Stimulated activated naive CD8-positive, alpha-beta T cell treated with anti-CD3 and anti-CD28 coated beads, Interleukin-15, Interleukin-2, amounts not matched to agents 100 U/mL and 50 U/mL, for 24 hours (primary cell): Measurements from ENCODE around the gene BCAS4.

ENCODE experiments used
- ATAC-seq: fragments of 150-1000 bp; cut with Tn5 transposase; one replicate; pipeline ENCODE4 v1.10.0; 2021
- DNase-seq: peaks from one replicate; pipeline ENCODE4 v3.0.0; 2021

The BCAS4 gene

DNA sequence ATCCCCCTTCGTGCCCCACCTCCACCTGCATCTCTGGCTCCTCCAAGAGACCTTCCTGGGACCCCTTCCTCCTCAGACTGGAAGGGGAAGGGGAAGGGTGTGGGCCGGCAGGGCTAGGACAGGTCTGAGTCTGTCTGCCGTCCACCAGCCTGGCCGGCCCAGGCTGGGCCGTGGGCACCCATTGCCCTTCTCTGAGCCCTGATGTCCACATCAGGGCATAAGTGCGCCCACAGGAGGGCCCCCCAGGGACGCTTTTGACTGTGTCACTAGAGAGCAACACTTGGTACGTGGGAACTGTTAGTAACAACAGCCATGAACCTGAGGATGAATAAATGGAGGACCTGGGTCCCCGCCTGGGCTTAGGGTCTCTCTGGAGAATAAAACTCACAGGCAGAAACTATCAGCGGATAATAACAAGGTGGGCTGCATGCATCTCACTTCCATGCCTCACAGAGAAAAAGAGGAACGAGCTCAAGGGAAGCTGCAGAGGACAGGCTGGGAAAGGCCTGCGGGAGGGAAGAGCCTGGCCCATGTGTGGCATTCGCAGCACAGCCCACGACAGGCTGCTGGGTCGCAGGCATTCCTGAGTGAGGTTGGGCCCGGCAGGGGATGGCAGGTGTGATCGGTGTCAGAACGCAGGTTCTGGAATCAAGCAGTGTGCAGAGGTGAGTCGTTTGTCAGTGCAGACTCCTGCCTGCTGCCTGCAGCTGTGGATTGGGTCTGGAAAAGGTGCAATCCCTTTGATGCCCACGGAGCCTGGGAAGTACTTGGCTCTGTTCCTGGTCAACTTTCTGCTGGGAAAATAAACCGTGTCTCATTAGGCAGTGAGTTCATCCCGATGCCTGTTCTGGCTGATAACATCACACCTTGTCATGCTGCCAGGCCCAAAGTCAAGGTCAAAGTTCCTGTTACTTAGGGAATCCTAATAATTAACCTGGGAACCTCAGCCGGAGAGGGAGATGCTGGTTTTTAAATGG lies 60.9 kb downstream of the BCAS4 start:
- no peak for DNase-seq
- ATAC-seq = no peak

DNA sequence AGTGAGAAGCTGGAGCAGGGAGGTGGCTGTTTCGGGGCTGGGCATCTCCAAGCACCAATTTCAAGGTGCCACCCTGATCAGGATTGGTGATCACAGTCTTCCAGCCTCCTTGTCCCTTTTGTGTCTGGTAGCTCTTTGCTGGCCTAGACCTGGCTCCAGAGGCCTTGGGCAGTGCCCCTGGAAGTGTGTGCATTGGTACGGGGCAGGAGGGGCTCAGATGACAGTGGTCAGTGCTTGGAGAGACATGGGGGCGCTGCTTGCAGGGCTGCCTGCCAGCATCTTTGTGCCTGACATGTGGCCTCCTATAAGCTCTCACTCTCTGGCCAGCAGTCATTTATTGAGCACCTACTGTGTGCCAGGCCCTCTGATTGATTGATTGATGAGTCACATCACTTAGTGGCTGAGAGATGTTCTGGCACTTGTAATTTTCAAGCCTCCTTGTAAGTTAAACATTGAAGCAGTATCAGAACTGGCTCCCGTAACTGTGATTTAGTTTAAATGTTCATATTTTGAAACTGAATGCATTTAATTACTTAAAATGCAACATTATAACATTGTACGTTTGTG lies 61.7 kb downstream of the BCAS4 start:
- DNase-seq = no peak
- ATAC-seq = no peak

DNA sequence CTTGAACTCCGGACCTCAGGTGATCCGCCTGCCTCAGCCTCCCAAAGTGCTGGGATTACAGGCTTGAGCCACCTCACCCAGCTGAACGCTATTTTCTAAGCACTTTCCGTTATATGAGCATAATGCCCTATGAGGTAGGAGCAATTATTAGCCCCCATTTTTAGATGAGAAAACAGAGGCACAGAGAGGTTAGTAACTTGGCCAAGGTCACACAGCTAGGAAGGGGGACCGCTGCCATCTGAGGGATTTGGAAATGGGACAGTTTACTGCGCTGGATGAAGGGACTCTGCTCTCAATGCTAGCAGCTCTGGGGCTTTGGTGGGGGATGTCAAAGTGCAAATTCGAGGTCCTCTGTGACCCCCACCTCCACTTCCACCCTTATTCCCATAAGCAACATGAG lies 62.5 kb downstream of the BCAS4 start:
- ATAC-seq (no peak), DNase-seq (no peak)

DNA sequence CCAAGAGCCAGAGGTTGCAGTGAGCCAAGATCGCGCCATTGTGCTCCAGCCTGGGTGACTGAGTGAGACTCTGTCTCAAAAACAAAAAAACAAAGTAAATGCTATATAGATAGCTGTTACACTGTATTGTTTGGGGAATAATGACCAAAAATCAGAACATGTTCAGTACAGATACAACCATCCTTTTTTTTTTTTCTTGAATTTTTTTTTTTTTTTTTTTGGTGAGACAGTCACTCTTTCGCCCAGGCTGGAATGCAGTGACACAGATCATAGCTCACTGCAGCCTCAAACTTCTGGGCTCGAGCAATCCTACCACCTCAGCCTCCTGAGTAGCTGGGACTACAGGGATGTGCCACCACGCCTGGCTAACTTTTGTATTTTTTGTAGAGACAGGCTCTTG lies 63.7 kb downstream of the BCAS4 start:
- ATAC-seq = no peak

DNA sequence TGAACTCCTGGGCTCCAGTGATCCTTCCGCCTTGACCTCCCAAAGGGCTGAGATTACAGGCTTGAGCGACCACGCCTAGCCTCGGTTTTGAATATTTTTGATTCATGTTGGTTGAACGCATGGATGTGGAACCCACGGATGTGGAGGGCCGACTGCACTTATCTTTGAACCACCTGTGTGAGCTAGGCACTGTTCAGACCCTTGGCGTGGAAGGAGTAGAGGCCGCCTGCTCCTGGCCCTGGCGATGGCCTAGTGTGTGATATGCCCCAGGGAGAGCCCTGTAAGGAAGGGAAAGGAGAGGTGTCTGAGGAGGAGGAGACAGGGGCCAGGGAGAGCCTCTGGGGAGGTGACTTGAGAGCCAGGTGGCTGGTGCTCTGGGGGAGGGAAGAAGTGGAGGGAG lies 64.3 kb downstream of the BCAS4 start:
- ATAC-seq = no peak
- DNase-seq = no peak

More for the DNA sequence above, 63.7 kb downstream of the BCAS4 start:
- DNase-seq = no peak

DNA sequence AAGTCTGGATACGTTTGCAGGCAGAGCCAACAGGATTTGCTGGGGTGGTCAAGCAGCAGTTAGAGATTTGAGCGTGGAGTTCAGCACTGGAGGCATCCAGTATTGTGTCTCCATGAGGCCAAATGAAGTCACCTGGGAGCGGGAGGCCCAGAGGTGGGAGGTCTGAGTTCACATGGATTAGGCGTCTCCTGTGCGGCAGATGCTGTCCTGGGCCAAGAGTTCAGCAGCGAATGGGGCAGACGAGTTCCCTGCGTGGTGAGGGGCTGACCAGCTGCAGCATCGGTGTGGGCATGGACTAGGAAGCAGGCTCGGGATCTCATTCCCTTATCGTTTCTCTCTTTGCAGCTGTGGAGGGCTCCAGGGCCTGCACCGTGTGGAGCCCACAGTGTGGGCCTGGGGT lies 66.2 kb downstream of the BCAS4 start:
- DNase-seq = no peak
- no peak for ATAC-seq

DNA sequence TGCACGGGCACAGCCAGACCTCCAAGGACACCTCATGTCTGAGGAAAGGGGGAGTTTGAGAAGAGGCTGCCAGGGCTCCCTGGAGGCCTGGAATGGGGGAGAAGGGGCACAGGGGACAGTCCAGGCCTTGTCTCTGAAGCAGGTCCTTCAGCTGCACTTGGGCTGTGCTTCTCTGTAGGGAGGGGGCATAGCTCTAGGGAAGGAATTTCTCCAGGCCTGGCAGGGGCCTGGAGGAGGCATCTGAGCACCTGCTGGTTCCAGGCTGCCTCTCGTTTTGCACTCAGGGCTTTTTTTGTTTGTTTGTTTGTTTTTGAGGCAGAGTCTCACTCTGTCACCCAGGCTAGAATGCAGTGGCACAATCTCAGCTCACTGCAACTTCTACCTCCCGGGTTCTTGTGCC lies 67.7 kb downstream of the BCAS4 start:
- ATAC-seq (no peak), DNase-seq (no peak)

DNA sequence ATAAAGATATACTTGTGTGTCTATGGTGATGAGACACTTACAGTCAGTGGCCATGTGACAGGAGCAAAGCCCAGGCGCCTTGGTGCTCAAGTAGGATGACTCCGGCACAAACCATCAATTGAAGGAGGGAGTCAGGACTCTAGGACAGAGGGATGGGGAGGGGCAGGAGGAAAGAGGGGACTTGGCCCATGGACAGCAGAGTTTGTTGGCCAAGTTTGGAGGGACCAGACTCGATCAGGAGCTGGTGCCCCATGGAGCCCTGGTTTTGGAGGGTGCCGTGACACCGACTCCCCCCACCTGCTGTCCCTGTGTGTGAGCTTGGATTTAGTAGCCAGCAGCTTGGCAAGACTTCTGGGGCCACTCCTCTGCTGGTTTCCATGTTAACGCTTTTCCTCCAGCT lies 70.3 kb downstream of the BCAS4 start:
- DNase-seq = no peak
- no peak for ATAC-seq

DNA sequence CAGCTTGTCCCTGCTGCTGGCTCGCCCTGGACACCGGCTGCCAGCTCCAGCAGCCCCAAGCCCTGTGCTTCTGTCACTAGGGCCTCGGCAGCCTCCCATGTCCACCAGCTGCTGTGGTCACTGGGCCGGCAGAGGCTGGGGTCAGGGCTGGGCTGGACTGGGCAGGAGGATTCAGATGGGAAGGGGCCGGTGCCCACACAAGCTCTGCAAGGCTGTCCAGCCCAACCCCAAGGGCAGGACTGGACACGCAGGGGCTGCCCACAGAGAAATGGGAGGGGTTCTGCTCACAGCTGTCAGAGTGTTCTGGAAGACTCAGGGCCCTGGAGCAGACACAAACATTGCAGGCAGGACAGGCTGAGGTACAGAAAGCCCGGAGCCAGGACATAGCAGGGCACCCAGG lies 70.7 kb downstream of the BCAS4 start:
- DNase-seq = no peak
- no peak for ATAC-seq

DNA sequence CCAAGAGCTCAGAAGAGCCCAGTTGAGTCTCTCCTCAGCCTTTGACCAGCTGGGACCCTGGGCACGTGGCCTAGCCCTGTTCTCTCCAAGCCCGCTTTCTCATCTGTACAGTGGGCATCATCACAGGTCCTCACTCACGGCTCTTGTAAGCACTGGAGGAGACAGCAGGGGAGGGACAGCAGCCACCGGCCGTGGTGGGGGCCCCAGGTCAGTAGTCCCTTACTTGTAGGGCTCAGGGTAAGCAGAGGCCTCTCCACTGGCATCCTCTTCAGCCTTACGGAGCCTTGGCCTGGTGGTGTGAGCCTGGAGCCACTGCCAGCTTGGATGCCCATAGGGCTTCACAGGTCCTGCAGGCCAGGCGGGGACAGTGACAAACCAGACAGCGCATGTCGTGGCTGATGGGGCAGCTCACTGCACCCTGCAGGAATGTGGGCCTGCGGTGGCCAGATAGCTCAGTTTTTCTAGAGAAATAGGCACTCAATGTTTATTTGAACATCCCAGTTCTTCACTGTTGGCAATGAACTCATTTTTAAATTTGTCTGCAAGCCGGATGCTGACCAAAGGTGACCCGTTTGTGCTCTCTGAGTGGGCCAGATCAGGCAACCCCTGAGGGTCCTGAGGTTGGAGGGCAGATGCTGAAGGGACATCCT lies 71.3 kb downstream of the BCAS4 start:
- no peak for ATAC-seq
- no peak for DNase-seq

DNA sequence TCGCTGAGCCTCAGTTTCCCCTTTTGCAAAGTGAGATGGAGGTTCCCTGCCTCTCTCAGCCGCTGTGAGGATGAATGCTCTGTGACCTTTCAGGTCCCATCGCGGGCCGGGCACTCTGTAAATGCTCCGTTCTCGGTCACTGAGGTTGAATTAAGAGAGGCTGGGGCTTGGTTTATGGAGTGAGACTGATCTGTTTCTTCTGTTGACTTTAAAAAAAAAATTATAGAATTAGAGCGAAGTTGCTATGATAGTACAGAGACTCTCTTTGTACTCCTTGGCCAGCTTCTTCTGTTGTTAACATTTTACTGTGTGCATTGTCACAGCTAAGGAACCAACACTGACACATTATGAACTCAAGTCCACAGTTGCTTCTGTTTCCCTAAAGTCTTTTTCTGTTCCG lies 72.0 kb downstream of the BCAS4 start:
- ATAC-seq = no peak
- DNase-seq = no peak

DNA sequence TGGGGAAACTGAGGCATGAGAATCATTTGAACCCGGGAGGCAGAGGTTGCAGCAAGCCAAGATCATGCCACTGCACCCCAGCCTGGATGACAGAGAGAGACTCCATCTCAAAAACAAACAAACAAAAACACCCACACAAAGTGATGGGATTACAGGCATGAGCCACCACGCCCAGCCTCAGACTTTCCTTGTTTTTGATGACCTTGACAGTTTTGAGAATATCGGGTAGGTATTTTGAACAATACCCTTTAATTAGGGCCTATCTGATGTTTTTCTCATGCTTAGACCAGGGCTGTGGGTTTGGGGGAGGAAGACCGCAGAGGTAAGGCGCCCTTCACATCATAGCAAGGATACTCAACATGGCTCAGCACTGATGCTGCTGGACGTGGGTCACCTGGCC lies 72.9 kb downstream of the BCAS4 start:
- ATAC-seq (no peak), DNase-seq (no peak)

DNA sequence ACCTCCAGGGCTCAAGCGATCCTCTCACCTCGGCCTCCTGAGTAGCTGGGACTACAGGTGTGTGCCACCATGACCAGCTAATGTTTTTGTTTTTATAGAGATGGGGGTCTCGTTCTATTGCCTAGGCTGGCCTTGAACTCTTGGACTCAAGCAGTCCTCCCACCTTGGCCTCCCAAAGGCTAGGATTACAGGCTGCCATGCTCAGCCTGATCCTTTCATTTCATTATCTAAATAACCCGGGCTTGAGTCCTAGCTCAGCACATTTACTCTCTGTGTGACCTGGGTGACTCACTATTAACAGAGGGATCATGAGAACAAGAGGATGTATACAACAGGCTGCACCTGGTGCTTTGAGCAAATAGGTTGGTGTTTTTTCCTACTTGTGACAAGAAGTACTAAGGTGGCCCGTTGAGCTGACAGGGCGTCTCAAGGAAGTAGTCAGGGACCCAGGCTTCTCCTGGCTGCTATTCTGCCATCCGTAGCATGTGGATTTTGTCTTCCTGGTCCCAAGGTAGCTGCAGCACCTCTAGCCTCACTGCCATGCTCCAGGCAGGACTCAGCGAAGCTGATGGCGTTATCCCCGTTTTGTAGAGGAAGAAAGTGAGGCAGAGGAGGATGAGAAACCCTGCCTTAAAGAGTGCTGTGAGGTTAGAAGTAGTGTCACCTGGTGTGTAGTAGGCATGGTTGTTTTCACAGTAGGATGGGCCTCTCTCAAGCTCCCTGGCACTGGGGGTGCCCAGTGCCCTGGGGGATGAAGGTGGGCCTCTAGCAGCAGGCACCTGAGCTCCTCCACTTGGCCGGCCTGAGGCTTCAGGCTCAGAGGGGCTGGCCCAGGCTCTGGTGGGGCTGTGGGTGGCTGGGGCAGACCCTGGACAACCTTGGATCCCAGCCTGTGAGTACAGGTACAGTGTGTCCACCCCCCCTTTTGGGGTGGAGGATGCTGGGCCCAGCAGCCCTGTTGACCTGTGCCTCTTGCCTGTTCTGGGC lies 73.9 kb downstream of the BCAS4 start:
- no peak for ATAC-seq
- no peak for DNase-seq

DNA sequence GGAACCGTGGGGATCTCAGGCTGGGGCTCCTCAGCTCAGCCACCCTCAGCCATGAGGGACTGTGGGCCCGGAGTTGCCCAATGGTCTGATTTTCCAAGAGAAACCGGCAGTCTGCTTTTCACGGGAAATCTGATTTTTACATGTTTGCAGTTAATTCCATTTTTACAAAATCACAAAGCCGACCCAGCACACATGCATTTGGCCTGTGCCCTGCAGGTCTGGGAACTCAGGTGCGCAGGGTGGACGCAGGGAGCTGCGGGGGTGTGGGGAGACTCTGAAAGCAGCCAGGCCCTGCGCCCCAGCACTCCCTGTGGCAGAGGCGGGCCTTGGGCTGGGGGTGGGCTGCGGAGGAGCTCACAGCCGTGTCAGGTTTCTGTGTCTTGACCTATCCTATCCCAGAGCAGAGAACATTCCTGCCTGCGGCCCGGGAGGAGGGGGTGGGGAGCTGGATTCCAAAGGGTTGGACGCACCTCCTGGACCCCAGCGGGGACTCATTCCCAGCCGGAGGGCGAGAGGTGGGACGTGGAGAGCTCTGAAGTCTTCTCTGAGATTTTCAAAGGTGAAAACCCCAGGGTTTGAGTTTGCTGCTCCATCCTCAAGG lies 75.8 kb downstream of the BCAS4 start:
- ATAC-seq (no peak), DNase-seq (no peak)

DNA sequence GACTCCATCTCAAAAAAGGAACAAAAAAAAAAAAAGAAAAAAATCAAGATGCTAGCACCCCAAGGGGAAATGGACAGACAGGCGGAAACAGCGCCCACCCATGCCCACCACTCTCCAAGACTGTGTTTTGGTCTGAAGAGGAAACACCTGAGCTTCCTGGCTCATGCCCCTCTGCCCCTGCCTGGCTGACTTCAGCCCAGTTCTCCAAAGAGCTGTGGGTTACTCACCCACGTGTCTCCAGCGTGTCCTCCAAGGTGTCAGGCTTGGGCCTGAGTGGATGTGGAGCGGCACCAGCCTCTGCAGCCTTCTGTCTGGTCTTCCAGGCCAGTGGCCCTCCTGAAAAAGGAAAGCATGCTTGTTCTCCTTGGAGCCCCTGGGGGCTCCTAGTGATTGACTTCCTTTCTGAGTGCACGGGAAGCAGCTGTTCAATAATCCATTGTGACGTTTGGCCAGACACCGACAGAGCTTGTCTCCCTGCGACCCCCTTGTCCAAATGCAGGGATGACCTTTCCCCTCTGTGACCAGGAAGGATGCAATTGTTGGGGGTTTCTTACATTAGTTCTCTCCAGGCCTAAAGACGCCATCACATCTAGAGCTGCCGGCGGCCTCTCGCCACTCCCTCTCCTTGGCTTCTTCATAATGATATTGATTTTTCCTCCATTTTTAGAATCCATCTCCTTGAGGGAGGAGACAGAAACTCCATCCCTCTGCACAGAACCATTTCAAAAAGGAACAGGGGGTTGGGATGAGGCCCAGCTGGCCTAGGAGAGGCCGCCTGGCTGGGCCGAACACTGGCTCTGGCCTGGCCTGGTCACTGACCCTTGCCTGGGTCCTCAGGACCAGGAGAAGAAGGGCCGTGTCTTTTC lies 77.9 kb downstream of the BCAS4 start:
- ATAC-seq (no peak), DNase-seq (no peak)

DNA sequence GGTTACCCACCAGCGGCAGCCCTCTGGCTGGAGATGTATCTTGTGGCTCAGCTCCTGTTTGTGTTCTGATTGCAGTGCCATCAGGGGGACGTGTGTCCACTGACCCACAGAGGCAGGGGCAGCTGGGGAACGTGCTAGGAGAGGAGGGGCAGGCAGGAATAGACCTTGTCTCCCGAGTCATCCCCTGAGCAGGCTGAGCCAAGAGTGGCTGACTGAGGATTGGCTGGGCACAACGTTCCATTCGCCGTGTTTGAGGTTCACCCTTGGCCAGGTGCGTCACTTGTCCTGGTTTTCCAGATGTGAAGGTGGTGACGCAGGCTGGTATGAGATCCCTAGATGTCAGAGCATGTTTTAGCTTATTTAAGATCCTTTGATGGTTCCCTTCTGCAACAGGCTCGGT lies 78.7 kb downstream of the BCAS4 start:
- DNase-seq (no peak), ATAC-seq (no peak)

DNA sequence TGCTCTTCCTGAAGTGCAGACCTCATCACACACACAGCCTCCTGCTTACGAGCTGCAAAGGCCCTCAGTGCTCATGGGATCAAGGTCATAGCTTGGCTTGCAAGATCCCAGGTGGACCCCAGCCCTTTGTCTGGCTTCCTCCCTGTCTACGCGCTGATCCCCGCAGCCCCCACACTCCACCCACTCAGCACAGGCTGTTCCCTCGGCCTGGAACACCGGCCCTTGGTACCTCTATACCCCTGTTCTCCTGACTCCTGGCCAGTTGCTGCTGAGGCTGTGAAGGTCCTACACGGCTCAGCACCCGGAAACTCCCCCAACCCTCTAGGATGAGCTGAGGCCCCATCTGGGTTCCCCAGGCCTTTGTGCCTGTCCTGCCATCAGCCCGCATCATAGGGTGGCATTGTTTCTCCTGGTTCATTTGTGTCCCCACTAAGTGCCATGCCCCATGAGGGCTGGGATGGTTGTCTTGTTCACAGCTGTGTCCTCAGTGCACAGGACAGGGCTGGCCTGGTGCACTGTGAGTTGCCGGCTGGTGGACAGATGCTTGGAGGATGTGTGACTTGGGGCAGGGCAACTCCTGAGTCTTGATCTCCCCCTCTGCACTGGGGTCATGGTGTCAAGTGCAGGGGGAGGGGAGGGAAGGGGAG lies 79.4 kb downstream of the BCAS4 start:
- no peak for DNase-seq
- ATAC-seq = no peak

DNA sequence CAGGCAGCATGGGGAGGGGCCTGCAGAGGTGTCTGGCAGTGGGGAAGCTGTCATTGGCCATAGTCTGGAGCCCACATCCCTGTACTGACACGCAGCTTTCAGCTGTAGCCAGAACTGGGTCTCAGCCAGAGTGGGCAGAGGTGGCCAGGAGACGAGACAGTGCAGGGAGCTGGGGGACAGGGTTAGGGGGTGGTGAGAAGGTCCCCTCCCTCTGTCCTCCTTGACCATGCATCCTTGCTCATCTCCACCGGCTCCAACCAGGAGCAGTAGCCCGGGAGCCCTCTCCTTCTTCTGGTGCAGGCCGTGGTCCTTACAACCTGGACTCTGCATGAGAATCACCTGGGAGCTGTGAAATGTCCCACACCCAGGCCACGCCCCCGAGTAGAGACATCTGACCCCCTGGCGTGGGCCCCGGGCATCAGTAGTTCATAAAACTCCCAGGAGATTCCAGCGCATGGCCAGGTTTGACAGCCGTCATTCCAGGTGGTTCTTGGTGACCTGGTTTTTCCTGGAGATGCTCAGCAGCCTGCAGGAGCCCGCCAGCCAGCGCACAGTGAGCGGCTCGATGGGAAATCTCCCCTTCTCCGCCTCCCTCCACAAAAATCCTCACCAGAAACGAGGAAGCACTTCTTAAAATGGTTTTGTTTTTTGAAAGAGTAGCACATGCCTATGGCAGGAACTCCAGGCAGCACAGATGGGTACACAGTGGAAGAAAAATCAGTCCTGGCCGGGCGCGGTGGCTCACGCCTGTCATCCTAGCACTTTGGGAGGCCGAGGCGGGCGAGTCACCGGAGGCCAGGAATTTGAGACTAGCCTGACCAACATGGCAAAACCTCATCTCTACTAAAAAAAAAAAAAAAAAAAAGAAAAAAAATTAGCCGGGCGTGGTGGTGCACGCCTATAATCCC lies 80.2 kb downstream of the BCAS4 start:
- no peak for ATAC-seq

DNA sequence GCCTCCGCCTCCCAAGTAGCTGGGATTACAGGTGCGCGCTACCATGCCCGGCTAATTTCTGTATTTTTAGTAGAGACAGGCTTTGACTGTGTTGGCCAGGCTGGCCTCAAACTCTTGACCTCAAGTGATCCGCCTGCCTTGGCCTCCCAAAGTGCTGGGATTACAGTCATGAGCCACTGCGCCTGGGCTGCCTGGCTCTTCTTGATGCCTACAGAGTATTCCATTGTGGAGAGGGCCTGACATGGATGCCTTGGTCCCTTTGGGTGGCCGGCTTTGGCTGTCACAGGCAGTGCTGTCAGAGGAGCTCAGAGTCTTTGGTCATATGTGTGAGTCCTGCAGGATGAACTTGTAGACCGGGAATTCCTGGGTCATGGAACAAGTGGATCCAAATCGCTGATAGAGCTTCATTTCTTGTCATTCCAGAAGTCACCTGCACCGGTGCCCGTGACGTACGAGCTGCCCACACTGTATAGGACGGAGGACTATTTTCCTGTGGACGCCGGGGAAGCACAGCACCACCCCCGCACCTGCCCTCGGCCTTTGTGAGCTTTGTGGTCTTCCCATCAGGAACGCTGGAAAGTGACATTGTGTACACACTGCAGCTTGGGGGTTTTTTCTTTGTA lies 81.3 kb downstream of the BCAS4 start:
- ATAC-seq (no peak), DNase-seq (no peak)

More for the DNA sequence above, 80.2 kb downstream of the BCAS4 start:
- no peak for DNase-seq
